GM21447 (cell line): Measurements from ENCODE around the gene SLC10A3.

Source experiments
- ATAC-seq: cut with Tn5 transposase; IDR thresholded peaks from one replicate; pipeline ENCODE4 v1.9.1; 2021; ENCODE audit not compliant: unreplicated experiment

Gene SLC10A3

GRCh38 chrX:154466036-154466435 is 24.4 kb downstream of the SLC10A3 start:
- no peak for ATAC-seq

GRCh38 chrX:154465601-154466000 is 24.8 kb downstream of the SLC10A3 start:
- no peak for ATAC-seq

- no peak for ATAC-seq
These were observed 25.5 kb downstream of the SLC10A3 start for GRCh38 chrX:154464806-154465365.

- ATAC-seq = no peak
These were observed 26.7 kb downstream of the SLC10A3 start for GRCh38 chrX:154463611-154464220.

- no peak for ATAC-seq
These were observed 28.0 kb downstream of the SLC10A3 start for GRCh38 chrX:154462396-154462795.

GRCh38 chrX:154460326-154460725 is 30.1 kb downstream of the SLC10A3 start:
- ATAC-seq = no peak

- no peak for ATAC-seq
These were observed 30.6 kb downstream of the SLC10A3 start for GRCh38 chrX:154459832-154460231.

- no peak for ATAC-seq
These were observed 31.3 kb downstream of the SLC10A3 start for GRCh38 chrX:154458954-154459778.

- ATAC-seq = peak; percentile 55
These were observed 32.1 kb downstream of the SLC10A3 start, which contains the start of gene PLXNA3 for GRCh38 chrX:154458116-154458953. Gene PLXNA3 (plus strand): TSS chrX:154458281. CDS start chrX:154460184, 1,903 bp downstream.

GRCh38 chrX:154457491-154458115 is 32.8 kb downstream of the SLC10A3 start:
- peak; percentile 55 for ATAC-seq

- no peak for ATAC-seq
These were observed 37.6 kb downstream of the SLC10A3 start for GRCh38 chrX:154452823-154453222.

- ATAC-seq = no peak
These were observed 40.1 kb downstream of the SLC10A3 start for GRCh38 chrX:154450312-154450711.

GRCh38 chrX:154449618-154450017 is 40.8 kb downstream of the SLC10A3 start:
- no peak for ATAC-seq

GRCh38 chrX:154448484-154448883 is 41.9 kb downstream of the SLC10A3 start:
- ATAC-seq = no peak

GRCh38 chrX:154446430-154446829 is 44.0 kb downstream of the SLC10A3 start:
- ATAC-seq = no peak

GRCh38 chrX:154445776-154446175 is 44.7 kb downstream of the SLC10A3 start:
- ATAC-seq = no peak

GRCh38 chrX:154444755-154445246 is 45.6 kb downstream of the SLC10A3 start:
- ATAC-seq = no peak

- ATAC-seq = no peak
These were observed 46.3 kb downstream of the SLC10A3 start, which contains the start of gene FAM50A for GRCh38 chrX:154443992-154444754. Gene FAM50A (plus strand): TSS chrX:154444141. CDS start chrX:154444236, 95 bp downstream.

GRCh38 chrX:154443479-154443910 is 46.9 kb downstream of the SLC10A3 start:
- no peak for ATAC-seq
